ENCODE measurements around the gene HEPN1. TPM values are rescaled to one million over a fixed set of nuclear protein-coding genes. Genes with fewer than 3 reads are reported as not detected.
A peak's percentile ranks its signal among the peaks of the same experiment; 100 is the strongest.

HEPN1 gene
- total and polyA plus RNA-seq, 10 donors, result 0.25 TPM; not detected in 9

GRCh38 chr11:124915541-124916369 lies 3.3 kb upstream of the HEPN1 start:
- TF ChIP-seq POLR2A (IDR thresholded peaks at IDR 0.05) (no peak), POLR2AphosphoS5 (IDR thresholded peaks at IDR 0.05) (no peak), CTCF (IDR thresholded peaks at IDR 0.05 in 8 of 11, conservative IDR thresholded peaks at IDR 0.05 in 3 of 11) (no peak)
- no peak overlapping the region for H3K4me3 ChIP-seq
- H3K9me3 ChIP-seq, result peaks cover 0 to 20% (median 15%) of the 10 kb centered on the region in 8 donors
- H3K27ac ChIP-seq, result no peak overlapping the region
- H3K36me3 ChIP-seq, result no peaks in the 10 kb centered on the region
- H3K4me1 ChIP-seq, result peaks cover 0 to 7% (median 1%) of the 10 kb centered on the region in 6 donors
- peaks cover 0 to under 1% (median 0%) of the 10 kb centered on the region in 7 donors for H3K27me3 ChIP-seq (replicated peaks in 1 of 7)
- WGBS, 5 donors, result 71 to 86% (median 80%) methylated on average over 3 of the region's 3 CpGs
- DNase-seq, result no peak
- intact Hi-C loops (cut with DNase I; ENCODE audit: low total_unique reads), result no loop called here

- Histone ChIP-seq H3K9me3 (peaks cover 0 to 15% (median 12%) of the 10 kb centered on the region in 8 donors), H3K36me3 (no peaks in the 10 kb centered on the region), H3K27me3 (replicated peaks in 1 of 7) (peaks cover 0 to 7% (median 5%) of the 10 kb centered on the region in 7 donors), H3K4me3 (no peak overlapping the region), H3K4me1 (peaks cover 0 to 13% (median 7%) of the 10 kb centered on the region in 6 donors), H3K27ac (no peak overlapping the region)
- no peak for DNase-seq
- no peak for TF ChIP-seq POLR2AphosphoS5 (IDR thresholded peaks at IDR 0.05)
- no peak for TF ChIP-seq POLR2A (IDR thresholded peaks at IDR 0.05)
- no peak for TF ChIP-seq CTCF (IDR thresholded peaks at IDR 0.05 in 8 of 11, conservative IDR thresholded peaks at IDR 0.05 in 3 of 11)
- intact Hi-C loops (cut with DNase I; ENCODE audit: low total_unique reads), result no loop called here
Measured at GRCh38 chr11:124916370-124916710, 2.7 kb upstream of the HEPN1 start.

GRCh38 chr11:124917115-124917637 lies 1.9 kb upstream of the HEPN1 start:
- 74 to 90% (median 81%) methylated on average over 6 of the region's 6 CpGs for WGBS, 5 donors
- no peak overlapping the region for H3K4me3 ChIP-seq
- no peaks in the 10 kb centered on the region for H3K36me3 ChIP-seq
- peaks cover 0 to 16% (median 10%) of the 10 kb centered on the region in 6 donors for H3K4me1 ChIP-seq
- no peak for DNase-seq
- TF ChIP-seq CTCF (IDR thresholded peaks at IDR 0.05 in 8 of 11, conservative IDR thresholded peaks at IDR 0.05 in 3 of 11), result no peak
- TF ChIP-seq POLR2AphosphoS5 (IDR thresholded peaks at IDR 0.05), result no peak
- TF ChIP-seq POLR2A (IDR thresholded peaks at IDR 0.05), result no peak
- H3K9me3 ChIP-seq, result peaks cover 0 to 6% (median 4%) of the 10 kb centered on the region in 8 donors
- H3K27me3 ChIP-seq (replicated peaks in 1 of 7), result peaks cover 0 to 15% (median 7%) of the 10 kb centered on the region in 7 donors
- no peak overlapping the region for H3K27ac ChIP-seq
- intact Hi-C loops (cut with DNase I; ENCODE audit: low total_unique reads), result no loop called here

- Histone ChIP-seq H3K9me3 (no peaks in the 10 kb centered on the region), H3K27ac (peak overlapping the region in 1 of 8 donors; percentile 81), H3K27me3 (replicated peaks in 1 of 7) (peaks cover 0 to 16% (median 7%) of the 10 kb centered on the region in 7 donors), H3K4me1 (peaks cover 0 to 16% (median 10%) of the 10 kb centered on the region in 6 donors), H3K36me3 (no peaks in the 10 kb centered on the region), H3K4me3 (no peak overlapping the region)
- no peak for DNase-seq
- WGBS, 5 donors, result 94 to 100% (median 97%) methylated on average over 2 of the region's 2 CpGs
- TF ChIP-seq POLR2AphosphoS5 (IDR thresholded peaks at IDR 0.05), result no peak
- no peak for TF ChIP-seq POLR2A (IDR thresholded peaks at IDR 0.05)
- TF ChIP-seq CTCF (IDR thresholded peaks at IDR 0.05 in 8 of 11, conservative IDR thresholded peaks at IDR 0.05 in 3 of 11), result no peak
- intact Hi-C loops (cut with DNase I; ENCODE audit: low total_unique reads), result no loop called here
Measured at GRCh38 chr11:124919898-124920297, 848 bp downstream of the HEPN1 start.
